Right atrium auricular region (tissue), 2 donors: ENCODE measurements around the gene PIGL. TPM values are rescaled to one million over a fixed set of nuclear protein-coding genes. Genes with fewer than 3 reads are reported as not detected.
A peak's percentile ranks its signal among the peaks of the same experiment; 100 is the strongest.
"Not testable (repeated sequence)": the region's sequence is repeated elsewhere in the genome, so short reads cannot be mapped to it uniquely, and the experiment has no call there.

Experiments
- DNase-seq: peaks from one replicate; pipeline ENCODE4 v3.0.0-alpha.2; 2019; ENCODE audit warnings: low spot score
- H3K27ac ChIP-seq, 2 donors: fragments of 200-600 bp; sonication (generic); 1 replicate in 1 of 2; 2 replicates in 1 of 2; pipeline ENCODE4 v1.5.1; 2016 to 2019
- H3K27me3 ChIP-seq, 2 donors: fragments of 200-600 bp; sonication (generic); one replicate each; pipeline versions ENCODE4 v1.5.1 to v1.6.0; 2017 to 2019
- H3K36me3 ChIP-seq: fragments of 200-600 bp; sonication (generic); one replicate; pipeline ENCODE4 v1.5.1; 2016
- H3K4me1 ChIP-seq, 2 donors: fragments of 200-600 bp; sonication (generic); one replicate each; pipeline versions ENCODE4 v1.5.1 to v1.6.0; 2017 to 2019
- H3K4me3 ChIP-seq, 2 donors: fragments of 200-600 bp; sonication (generic); 1 replicate in 1 of 2; 2 replicates in 1 of 2; pipeline ENCODE4 v1.5.1; 2017 to 2019; ENCODE audit warnings: mild to moderate bottlenecking in 1 of 2, moderate library complexity in 1 of 2
- H3K9me3 ChIP-seq, 2 donors: fragments of 200-600 bp; sonication (generic); one replicate each; pipeline ENCODE4 v1.5.1; 2019
- CTCF ChIP-seq, 2 donors: fragments of 200-600 bp; sonication (generic); IDR thresholded peaks; one replicate each; pipeline ENCODE4 v1.5.1; 2019; ENCODE audit warnings: antibody characterized with exemption in 2 of 2
- total RNA-seq, 2 donors: library from RNA; depleted of rRNA; stranded (reverse); fragments of >200 nt; gene quantifications; one replicate each; pipeline ENCODE4 v1.1.0, GENCODE V29; 2016

The PIGL gene
- total RNA-seq, 2 donors from 2014 or later = 10.3 to 14.0 TPM

GRCh38 chr17:16189791-16190348, 27.1 kb upstream of the PIGL start:
- Histone ChIP-seq H3K4me3 (no peak overlapping the region), H3K4me1 (peaks cover 0 to 15% of the 10 kb centered on the region in 2 donors), H3K27me3 (no peaks in the 10 kb centered on the region), H3K36me3 (peaks cover 27% of the 10 kb centered on the region), H3K27ac (peak overlapping the region in 1 of 2 donors; percentile 61), H3K9me3 (no peaks in the 10 kb centered on the region)
- no peak for TF ChIP-seq CTCF (IDR thresholded peaks at IDR 0.05)
- DNase-seq = no peak

GRCh38 chr17:16190703-16191360, 26.2 kb upstream of the PIGL start:
- Histone ChIP-seq H3K9me3 (no peaks in the 10 kb centered on the region), H3K27ac (peak overlapping the region in 1 of 2 donors; percentile 61), H3K27me3 (no peaks in the 10 kb centered on the region), H3K36me3 (peaks cover 20% of the 10 kb centered on the region), H3K4me3 (no peak overlapping the region), H3K4me1 (peaks cover 0 to 15% of the 10 kb centered on the region in 2 donors)
- no peak for TF ChIP-seq CTCF (IDR thresholded peaks at IDR 0.05)
- DNase-seq = no peak

GRCh38 chr17:16191604-16192003, 25.4 kb upstream of the PIGL start:
- peaks cover 15% of the 10 kb centered on the region for H3K36me3 ChIP-seq

GRCh38 chr17:16194307-16194835, 22.6 kb upstream of the PIGL start:
- H3K27me3 ChIP-seq, H3K4me3 ChIP-seq, DNase-seq, H3K27ac ChIP-seq, H3K9me3 ChIP-seq: not testable (repeated sequence)
- peaks cover 15% of the 10 kb centered on the region for H3K36me3 ChIP-seq
- peaks cover 0 to 27% of the 10 kb centered on the region in 2 donors for H3K4me1 ChIP-seq

More at GRCh38 chr17:16191604-16192003, 25.4 kb upstream of the PIGL start:
- DNase-seq = no peak
- no peak for TF ChIP-seq CTCF (IDR thresholded peaks at IDR 0.05)
- H3K9me3 ChIP-seq = no peaks in the 10 kb centered on the region
- H3K4me1 ChIP-seq = peaks cover 0 to 15% of the 10 kb centered on the region in 2 donors
- no peaks in the 10 kb centered on the region for H3K27me3 ChIP-seq
- H3K4me3 ChIP-seq = no peak overlapping the region
- H3K27ac ChIP-seq = no peak overlapping the region

GRCh38 chr17:16197276-16197675, 19.7 kb upstream of the PIGL start:
- TF ChIP-seq CTCF (IDR thresholded peaks at IDR 0.05) = no peak
- DNase-seq = no peak
- H3K4me3 ChIP-seq = no peak overlapping the region
- peaks cover 0 to 32% of the 10 kb centered on the region in 2 donors for H3K4me1 ChIP-seq
- no peak overlapping the region for H3K27ac ChIP-seq
- H3K27me3 ChIP-seq = no peaks in the 10 kb centered on the region
- peaks cover 12% of the 10 kb centered on the region for H3K36me3 ChIP-seq
- no peaks in the 10 kb centered on the region for H3K9me3 ChIP-seq

GRCh38 chr17:16199093-16199492, 17.9 kb upstream of the PIGL start:
- Histone ChIP-seq H3K27ac (peak overlapping the region in 1 of 2 donors; percentile 21), H3K4me1 (peaks cover 0 to 43% of the 10 kb centered on the region in 2 donors), H3K4me3 (no peak overlapping the region), H3K36me3 (no peaks in the 10 kb centered on the region), H3K27me3 (no peaks in the 10 kb centered on the region), H3K9me3 (no peaks in the 10 kb centered on the region)
- no peak for DNase-seq
- no peak for TF ChIP-seq CTCF (IDR thresholded peaks at IDR 0.05)

- not testable (repeated sequence) for H3K27ac ChIP-seq, DNase-seq, H3K36me3 ChIP-seq, H3K9me3 ChIP-seq, H3K4me3 ChIP-seq, H3K27me3 ChIP-seq
- peaks cover 0 to 43% of the 10 kb centered on the region in 2 donors for H3K4me1 ChIP-seq
These were observed 15.3 kb upstream of the PIGL start for GRCh38 chr17:16201693-16202131.

- DNase-seq, H3K27me3 ChIP-seq, H3K36me3 ChIP-seq, H3K9me3 ChIP-seq, H3K4me3 ChIP-seq: not testable (repeated sequence)
- peaks cover 0 to 43% of the 10 kb centered on the region in 2 donors for H3K4me1 ChIP-seq
- peak overlapping the region; percentile 50 to 55 for H3K27ac ChIP-seq
These were observed 14.2 kb upstream of the PIGL start for GRCh38 chr17:16202554-16203500.
